ENCODE results near the gene ARMC3. TPM values are rescaled to one million over a fixed set of nuclear protein-coding genes. Genes with fewer than 3 reads are reported as not detected.
"Not testable (repeated sequence)": the region's sequence is repeated elsewhere in the genome, so short reads cannot be mapped to it uniquely, and the experiment has no call there.

The ARMC3 gene
- total RNA-seq, 1 donor from 2014 or later, result 2.2 TPM

- not testable (repeated sequence) for DNase-seq (ENCODE audit: low spot score)
These were observed 142.4 kb downstream of the ARMC3 start for GRCh38 chr10:23070092-23070912.

- no peak for DNase-seq (ENCODE audit: low spot score)
These were observed 143.0 kb downstream of the ARMC3 start for GRCh38 chr10:23070913-23071218.

GRCh38 chr10:23072593-23072992 is 144.7 kb downstream of the ARMC3 start:
- not testable (repeated sequence) for DNase-seq (ENCODE audit: low spot score)

- DNase-seq (ENCODE audit: low spot score), result no peak
These were observed 145.7 kb downstream of the ARMC3 start for GRCh38 chr10:23073527-23073926.

- DNase-seq (ENCODE audit: low spot score), result no peak
These were observed 147.8 kb downstream of the ARMC3 start for GRCh38 chr10:23075672-23076071.

GRCh38 chr10:23078114-23078513 is 150.3 kb downstream of the ARMC3 start:
- DNase-seq (ENCODE audit: low spot score), result no peak

GRCh38 chr10:23079700-23080099 is 151.8 kb downstream of the ARMC3 start:
- no peak for DNase-seq (ENCODE audit: low spot score)

GRCh38 chr10:23080262-23080661 is 152.4 kb downstream of the ARMC3 start:
- no peak for DNase-seq (ENCODE audit: low spot score)

GRCh38 chr10:23081221-23081750 is 153.4 kb downstream of the ARMC3 start:
- DNase-seq (ENCODE audit: low spot score), result peak; percentile 89

GRCh38 chr10:23081891-23082290 is 154.0 kb downstream of the ARMC3 start:
- DNase-seq (ENCODE audit: low spot score), result no peak

Other genes starting within 250 kb of the ARMC3 start
- gene PIP4K2A, start 213.5 kb upstream of the ARMC3 start, total RNA-seq (ENCODE audit: insufficient read depth, low replicate concordance), result 35.9 TPM
- gene MSRB2, start 167.5 kb downstream of the ARMC3 start, total RNA-seq (ENCODE audit: insufficient read depth, low replicate concordance), result 11.6 TPM

All from umbilical cord (tissue), 2 donors.